Testis (tissue), 2 donors: ENCODE measurements around the gene KRTAP5-11.

Source experiments
- CTCF ChIP-seq, 3 experiments: fragments of 450-650 bp in 2 of 3; fragments of 200-600 bp in 1 of 3; sonication (generic) in 1 of 3; IDR thresholded peaks; one replicate each; pipeline ENCODE4 v1.5.1; 2016 to 2019; ENCODE audit warnings: antibody characterized with exemption in 3 of 3, mild to moderate bottlenecking in 2 of 3, moderate library complexity in 1 of 3
- POLR2A ChIP-seq: fragments of 450-650 bp; IDR thresholded peaks from one replicate; pipeline ENCODE4 v1.6.1; 2017; ENCODE audit warnings: antibody characterized with exemption, mild to moderate bottlenecking, moderate library complexity

GRCh38 chr11:71580057-71581003 lies 2.3 kb downstream of the KRTAP5-11 start:
- peak; percentile 59 to 75 (median 71) for TF ChIP-seq CTCF (IDR thresholded peaks at IDR 0.05)
- TF ChIP-seq POLR2A: no peak
